DMS114 treated with DMSO at 0.1 percent for 48 hours (cell line): ENCODE results near the gene MTHFS.

ENCODE experiments used
- DNase-seq: peaks from one replicate; lab custom pipeline; 2025; ENCODE audit not compliant: unreplicated experiment; lab: John Stamatoyannopoulos, UW

The MTHFS gene

DNA sequence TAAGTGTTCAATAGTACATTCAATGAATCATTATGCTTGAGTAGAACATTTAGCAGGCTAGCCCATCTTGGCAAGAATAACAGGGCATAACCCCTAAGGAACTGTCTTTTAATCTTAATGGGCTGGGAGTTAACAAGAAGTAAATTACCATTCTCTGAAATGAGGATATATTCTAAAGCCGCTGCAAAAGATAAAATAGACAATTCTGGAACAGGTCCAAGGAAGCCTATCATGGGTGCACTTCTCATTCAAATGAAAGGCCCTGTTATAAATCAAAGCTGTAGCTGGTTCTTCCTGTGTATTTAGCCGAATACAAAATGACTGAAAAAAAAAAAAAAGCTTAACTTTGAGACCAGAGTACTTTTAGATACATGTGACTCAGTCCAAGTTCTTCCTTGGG is 15.6 kb downstream of the MTHFS start:
- no peak for DNase-seq

DNA sequence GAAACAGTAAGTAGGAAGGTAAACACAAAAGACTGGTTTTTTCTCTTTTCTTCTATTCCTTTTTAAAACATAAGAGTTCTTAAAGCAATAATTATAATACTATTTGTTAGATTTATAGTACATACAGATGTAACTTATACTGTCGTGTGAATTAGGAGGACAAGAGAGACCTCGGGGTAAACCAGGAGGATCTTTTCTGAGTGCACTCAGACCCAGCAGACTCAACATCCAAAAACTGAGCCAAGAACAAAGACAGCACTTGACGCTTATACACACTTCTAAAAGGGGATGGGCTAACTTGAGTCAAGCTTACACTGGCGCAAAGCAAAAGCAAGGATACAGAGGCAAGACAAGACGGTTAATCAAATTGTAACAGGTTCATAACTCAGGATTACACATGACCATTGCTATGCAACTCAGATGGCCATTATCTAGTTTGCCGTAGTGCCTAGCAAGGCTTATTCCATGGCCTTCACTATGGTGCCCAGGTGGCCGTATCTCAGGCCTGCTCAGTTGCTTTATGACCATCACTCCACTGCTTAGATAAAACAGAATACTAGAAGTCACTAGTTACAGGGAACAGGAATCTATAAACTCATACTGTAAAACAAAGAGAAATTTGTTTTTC is 18.6 kb downstream of the MTHFS start:
- DNase-seq, result no peak

DNA sequence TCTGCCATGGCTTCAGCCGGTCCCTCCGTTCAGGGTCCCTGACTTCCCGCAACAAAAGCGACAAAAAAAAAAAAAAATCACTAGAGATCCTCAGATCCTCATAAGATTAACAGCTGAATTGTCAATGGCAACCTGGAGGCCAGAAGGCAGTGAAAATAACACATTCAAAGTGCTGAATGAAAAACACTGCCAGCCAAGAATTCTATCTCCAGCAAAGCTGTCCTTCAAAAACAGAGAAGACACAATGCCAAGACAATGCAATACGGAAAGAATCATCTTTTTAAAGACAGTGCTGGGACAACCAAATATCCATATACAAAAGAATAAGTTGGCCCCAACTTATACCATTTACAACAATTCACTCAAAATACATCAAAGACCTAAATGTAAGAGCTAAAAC is 21.6 kb downstream of the MTHFS start:
- DNase-seq, result no peak

DNA sequence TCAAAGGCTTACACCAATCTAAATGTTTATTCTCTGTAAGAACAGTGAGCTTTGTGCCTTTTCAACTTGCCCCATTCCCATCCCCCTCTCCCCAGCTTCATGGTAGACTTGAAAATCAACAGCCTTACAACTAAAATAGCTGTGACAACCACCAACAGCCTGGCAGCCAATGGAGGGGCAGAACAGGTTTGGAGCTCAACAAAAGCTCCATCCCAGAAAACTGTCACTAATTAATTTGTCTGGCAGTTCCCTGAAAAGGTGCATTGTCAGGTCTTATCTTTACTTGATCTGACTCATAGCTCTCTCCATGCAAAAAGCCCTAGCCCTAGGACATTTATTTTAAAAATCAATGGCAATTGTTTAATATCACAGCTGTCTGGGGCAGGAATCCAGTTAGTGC is 22.6 kb downstream of the MTHFS start:
- no peak for DNase-seq

DNA sequence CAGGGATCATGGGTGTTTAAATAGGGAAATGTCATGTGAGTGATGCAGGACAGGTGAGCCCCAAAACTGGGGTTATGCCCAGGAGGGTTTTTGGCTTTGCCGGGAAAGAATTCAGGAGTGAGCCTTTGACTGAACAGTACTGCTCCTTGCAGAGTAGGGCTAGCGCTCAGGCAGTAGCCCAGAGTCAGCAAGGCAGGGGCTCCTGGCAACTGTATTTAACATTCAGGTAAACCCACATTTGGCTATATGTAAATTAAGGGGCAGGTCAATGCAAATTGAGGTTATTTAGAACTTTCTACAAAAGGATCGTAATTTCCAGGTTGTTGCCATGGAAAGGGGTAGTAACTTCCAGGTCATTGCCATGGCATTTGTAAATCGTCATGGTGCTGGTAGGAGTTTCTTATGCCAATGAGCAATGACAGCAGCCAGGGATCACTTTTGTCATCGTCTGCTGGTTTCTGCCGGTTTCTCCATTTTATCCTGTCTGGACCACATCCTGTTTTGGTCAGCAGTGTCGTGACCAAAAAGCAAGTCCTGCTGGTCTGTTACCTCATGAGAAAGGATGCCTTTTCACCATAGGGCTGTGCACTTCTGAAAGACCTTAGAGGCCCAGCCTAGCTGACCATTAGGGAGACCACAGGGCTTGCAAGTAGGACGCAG is 24.3 kb downstream of the MTHFS start:
- no peak for DNase-seq

DNA sequence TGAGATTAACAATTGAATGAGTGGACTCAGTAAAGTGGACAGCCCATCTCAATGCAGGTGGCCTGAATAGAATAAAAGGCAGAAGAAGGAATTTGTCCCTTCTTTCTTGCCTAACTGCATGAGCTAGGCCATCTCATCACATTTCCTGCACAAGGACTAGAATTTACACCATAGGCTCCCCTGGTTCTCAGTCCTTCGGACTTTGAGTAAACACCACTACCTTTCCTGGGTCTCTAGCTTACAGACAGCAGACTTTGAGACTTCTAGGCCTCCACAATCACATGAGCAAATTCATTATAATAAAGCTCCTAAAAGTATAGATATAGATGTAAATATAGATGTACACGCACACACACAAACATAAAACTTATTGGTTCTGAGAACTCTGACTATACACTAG is 28.3 kb downstream of the MTHFS start:
- no peak for DNase-seq

DNA sequence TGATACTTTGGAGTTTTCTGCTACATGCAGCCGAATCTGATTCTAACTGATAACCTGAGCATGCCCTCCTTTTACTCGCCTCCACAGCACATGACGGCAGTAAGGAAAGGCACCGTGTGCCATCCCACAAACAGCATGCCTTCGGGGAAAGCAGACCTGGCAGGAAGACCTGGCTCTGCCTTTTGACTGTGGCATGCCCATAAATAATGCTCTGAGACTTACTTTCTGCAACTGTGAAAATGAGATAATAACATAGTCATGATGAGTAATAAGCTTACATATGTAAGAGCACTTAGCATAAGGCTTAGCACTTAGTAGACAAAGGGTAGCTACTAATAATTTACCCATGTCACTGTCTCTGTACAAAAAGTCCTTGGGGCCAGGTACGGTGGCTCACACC is 32.9 kb downstream of the MTHFS start:
- no peak for DNase-seq

DNA sequence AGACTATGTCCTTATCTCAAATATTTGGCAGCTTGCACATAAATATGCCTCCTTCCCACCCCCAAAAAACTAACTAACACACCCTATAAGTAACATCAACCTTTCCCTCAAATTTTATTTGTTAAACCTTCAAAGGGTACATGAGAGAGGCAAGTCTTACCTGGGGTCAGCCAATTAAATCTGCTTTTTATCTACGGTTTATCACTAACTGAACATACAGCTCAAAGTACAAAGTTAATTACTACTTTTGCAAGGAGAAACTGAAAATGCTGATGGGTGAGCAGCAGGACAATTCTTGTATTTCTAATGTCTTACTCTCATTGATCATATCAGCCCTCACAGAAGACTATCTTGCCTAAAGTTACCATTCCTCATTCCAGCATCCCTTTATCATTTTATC is 34.6 kb downstream of the MTHFS start:
- DNase-seq, result no peak

DNA sequence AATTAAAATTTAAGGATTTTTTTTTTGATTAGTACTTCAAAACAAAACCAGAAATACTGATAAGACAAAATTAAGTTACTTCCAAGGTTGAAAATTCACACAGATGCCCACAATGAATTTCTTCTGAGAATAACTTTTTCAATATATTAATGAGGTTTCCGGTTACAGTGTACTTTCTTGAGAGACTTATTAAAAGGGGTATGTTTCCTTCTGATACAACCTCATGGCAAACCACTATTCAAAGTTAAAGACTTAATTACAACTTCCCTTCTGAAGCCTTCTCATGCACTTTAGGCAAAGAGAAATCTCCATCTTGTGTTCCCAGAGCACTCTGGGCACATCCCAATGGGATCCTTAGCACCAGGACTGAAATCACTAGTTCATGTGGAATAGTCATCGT is 36.2 kb downstream of the MTHFS start:
- no peak for DNase-seq

DNA sequence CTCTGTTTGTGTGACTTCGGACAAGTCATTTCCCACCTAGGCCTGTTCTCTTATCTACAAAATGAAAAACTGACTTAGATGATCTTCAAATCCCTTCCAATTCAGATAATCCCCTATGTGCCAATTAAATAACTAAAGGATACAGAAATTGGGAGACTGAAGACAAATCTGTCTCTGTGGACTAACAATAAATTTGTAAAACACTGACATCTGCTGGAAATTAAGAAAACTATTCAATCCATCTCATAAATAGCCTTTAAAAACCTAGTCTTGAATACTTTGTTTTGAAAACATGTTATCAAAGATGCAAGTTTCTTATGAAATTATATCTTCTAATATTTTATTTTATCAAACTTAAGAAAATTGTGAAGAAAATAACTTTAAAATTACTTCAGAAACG is 38.3 kb downstream of the MTHFS start:
- DNase-seq, result peak; percentile 56

DNA sequence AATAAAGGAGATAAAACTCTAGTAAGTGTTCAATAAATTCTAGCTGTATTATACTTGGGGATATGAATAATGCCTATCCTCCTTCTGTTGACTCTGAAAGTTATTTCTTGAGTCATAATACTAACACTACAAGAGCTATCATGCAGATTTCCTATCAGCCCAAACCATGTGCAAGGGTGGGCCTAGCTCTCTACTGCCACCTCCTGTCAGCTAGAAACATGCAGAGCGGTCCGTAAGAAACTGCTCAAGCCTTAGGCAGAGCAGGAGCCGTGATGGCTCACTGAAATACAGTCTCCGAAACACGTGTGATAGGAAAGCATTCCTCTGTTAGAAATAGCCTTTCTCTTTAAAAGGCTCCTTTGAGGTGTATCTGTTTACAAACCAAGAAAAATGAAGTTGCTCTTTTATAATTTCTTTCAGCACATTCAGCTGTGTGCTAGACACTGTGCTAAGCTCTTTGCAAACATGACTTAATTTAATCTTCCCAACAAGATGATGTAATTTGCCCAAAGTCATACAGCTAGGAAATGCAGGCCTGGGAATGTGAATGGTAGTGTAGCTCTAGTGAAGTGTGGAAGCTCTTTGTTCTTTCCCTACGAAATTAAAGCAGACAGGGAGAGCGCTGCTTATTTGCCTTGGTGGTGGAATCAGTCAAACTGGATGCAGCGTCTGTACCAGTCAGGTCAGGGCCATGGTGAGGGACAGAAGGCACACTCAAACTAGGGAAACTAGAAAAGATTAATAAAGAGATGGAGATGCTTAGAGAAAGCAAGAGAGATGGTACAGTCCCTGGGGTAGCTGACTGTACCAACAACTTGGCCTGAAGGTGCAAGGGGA is 43.1 kb downstream of the MTHFS start:
- peak; percentile 79 for DNase-seq

DNA sequence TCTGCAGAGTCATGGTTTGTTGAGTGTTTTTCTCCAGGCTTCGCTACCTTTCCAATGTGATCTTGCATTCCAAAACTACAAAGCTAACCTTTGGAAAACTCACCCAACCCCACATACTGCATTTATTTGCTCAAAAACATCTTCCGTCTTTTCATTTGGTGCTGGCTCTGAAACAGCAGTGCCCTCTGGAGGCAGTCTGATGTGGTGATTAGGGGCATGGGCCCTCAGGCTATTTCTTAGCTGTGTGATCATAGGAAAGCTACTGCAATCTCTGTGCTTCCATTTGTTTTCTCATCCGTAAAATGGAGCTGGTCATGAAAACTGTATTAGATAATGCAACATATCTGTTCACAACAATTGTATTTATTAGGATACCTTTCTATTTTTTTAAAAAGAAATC is 47.0 kb downstream of the MTHFS start:
- peak; percentile 18 for DNase-seq

DNA sequence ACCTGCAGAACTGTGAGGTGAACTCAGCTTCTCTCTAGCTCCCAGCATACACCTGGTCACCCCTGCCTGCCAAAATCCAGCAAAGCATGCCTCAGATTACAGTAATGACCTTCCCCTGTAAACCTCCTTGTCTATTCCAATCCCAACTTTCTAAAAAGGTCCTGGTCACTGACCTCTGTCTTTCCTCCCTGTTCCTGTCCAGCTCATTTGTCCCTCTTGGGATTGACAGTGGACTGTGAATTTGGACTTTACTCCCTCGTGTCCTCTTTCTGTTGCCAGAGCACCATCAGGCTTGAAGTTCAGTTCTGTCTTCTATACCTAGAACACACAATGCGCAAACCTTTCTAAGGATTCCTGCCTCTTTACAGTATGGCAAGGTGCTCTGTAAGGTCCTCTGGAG is 50.3 kb downstream of the MTHFS start:
- no peak for DNase-seq

DNA sequence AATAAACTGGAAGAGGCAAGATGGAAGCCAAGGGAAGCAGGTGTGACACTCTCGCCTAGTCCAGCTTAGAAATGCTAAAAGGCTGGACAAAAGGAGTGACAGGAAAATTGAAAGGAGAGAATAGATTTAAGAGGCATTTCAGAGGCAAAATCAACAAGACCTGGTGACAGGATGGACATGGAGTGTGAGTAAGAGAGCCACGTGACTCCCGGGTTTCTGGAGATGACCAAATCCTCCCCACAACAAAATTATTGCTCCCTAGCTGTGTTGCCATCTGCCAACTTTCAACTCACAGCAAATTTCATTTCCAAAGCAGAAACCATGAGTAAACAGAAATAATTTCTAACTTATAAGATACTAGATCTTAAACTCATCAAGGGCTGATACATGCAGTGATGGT is 52.6 kb downstream of the MTHFS start:
- no peak for DNase-seq

DNA sequence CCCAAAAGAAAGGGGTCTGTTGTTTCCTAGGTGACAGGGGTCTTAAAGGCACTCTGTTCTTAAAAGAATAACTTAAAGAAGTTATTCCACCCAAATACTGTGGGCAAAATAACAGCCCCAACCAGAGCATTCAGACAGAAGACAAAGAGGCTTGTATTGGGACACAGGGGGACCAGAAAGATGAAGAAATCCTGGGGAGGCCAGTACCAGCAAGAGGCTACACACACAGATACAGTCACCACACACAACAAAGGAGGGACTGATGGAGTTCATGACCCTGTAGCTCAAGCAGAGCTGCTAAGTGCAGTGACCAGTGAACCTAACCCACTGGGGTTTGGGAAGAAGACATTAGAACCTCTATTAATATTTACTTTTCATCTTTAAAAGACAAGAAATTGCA is 59.0 kb downstream of the MTHFS start:
- DNase-seq, result no peak

DNA sequence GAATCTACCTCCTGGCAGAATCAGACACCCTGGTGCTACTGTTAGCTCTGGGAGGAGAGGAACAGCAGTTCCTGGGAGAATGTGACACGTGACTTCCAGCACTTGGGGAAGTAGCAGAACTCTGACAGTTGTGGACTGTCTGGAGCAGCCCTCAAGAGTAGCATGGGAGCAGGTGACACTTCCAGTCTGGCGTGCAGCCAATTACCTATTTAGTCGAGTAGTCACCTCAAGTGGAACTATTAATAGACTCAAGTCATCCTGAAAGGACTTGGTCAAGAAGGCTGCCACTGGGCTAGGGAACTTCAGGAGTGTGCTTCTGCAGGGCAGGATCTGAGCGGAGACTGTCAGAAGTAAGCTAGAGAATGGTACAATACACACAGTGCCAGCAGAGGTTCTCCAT is 62.3 kb downstream of the MTHFS start:
- DNase-seq, result no peak

DNA sequence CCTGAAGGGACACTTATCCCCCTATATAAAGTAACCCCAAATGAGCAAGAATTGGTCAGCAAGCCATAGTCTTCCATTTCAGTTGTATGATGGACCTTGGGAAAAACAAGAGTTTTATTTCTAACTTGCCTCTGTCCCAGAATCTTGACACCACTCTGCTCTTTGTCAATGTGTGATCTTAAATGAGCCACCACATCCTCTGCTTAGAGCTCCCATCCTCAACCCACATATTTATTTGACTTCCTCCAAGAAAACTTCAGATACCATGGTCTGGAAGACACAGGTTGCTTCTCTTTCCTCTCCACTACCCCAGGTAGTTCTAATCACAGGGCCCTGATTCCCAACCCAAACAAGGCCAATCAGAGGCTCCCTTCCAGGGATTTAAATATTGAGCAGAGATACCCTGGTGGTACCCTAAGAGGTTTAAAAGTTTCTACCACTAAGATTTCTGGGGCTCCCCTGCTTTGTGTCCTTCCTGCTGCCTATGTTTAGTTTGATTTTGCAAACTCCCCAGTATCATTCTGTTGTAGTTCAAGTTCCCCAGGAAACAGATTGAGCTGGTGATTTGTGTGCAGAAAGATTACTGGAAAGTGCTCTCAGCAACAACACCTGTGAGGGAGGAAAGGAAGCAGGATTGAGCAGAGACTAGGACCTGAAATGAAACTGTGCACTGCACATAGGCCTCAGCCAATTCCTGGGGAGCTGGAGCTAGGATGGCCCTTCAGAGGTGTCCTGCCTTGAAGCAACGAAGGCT is 64.3 kb downstream of the MTHFS start:
- DNase-seq, result no peak

DNA sequence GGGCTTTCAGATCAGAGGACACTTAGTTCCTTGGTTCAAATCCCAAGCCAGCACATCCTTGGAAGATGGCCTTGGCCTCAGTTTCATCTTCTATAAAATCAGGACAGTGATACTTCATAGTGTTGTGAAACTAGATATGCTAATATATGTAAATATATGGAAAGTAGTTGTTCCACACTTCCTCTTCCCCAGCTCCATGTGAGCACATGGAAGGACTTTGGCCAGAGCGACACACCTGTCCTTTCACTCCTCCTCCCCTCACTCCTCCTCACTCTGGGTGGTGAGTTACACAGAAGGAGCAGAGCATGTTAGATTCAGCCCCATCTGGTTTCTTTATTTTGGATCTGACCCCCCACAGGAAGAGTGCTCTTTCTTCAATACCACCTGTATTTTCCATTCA is 65.2 kb downstream of the MTHFS start:
- DNase-seq, result no peak

DNA sequence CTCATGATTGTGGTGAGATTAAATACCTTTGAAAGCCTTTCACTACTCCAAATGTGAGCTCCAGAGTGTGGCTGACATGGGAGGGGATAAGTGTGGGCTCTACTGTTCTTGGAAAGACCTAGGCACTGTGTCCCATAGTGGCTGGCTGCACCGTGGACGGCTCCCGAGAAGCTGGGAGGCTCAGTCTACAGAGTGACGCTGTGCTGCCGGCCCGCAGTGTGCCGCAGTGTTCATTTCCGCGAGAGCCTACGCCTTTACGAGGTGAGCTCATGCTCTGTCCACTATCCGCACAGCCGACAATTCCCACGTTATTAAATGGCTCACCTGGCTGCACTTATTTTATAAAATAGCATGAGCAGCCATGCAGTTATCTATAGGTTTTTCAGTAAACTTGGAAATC is 66.9 kb downstream of the MTHFS start:
- no peak for DNase-seq

DNA sequence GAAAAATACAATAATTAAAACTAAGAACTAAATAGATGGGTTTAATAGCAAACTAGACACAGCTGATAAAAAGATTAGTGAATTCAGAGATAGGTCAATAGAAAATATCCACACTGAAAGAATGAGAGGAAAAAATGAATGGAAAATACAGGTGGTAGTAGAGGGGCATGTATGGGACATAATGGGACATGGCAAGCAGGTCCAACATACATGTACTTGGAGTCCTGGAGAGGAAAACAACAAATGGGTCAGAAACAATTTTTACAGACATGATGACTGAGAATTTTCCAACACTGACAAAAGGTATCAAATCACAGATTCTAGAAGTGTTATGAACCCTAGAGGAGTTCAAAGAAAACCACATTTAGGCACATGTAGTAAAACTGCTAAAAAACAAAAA is 68.4 kb downstream of the MTHFS start:
- DNase-seq, result no peak

DNA sequence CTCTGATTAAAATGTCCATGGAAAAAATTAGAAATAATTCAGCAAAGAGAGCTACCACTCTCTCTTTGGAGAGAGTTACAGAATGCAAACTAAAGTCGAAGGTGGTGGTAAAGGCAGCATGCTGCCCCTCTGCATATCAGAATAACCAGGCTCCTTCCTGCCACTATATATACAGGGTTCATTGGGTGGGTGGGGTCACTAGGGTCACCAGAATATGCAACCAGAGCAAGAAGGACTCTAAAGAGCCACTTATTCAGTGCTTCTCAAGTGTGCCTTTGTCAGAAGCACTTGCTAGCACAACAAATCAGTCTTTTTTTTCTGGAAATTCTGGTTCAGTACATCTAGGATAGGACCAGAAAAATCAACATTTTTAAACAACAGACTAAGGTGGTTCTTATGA is 70.0 kb downstream of the MTHFS start:
- DNase-seq, result no peak
